ENCODE measurements around the gene CENPP. TPM values are rescaled to one million over a fixed set of nuclear protein-coding genes. Genes with fewer than 3 reads are reported as not detected.
A peak's percentile ranks its signal among the peaks of the same experiment; 100 is the strongest.

CENPP gene
- total RNA-seq, 1 experiment from 2014 or later: 8.3 TPM

DNA sequence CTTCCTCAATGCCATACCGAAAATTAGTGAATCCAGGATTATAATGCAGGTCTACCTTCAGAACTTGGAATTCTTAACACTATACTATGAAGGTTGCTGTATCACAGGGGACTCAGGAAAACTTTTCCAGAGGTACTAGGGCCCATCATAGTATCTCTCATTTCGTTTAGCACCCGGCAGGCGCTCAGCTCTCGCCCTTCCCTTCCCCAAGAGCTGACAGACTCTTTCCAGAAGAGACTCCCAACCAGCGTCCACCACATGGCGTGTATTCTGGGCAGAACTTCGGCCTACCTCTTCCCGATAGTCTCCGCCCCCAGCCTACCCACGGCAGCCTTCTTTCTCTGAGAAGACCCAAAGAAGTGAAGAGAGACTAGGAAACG lies 874 bp upstream of the CENPP start:
- peak overlapping the region; percentile 79 for H3K4me3 ChIP-seq (ENCODE audit: low read length)
- intact Hi-C loops (cut with micrococcal nuclease): loop anchor here (5.0 kb wide), 1 partner anchor 112 kb away; no protein-coding TSS in a partner anchor
- no peaks in the 10 kb centered on the region for H3K27me3 ChIP-seq (ENCODE audit: low read length)
- peak overlapping the region; percentile 91 for H3K4me2 ChIP-seq (ENCODE audit: low read length)
- H3K9me2 ChIP-seq (replicated peaks; ENCODE audit: low read length): no peaks in the 10 kb centered on the region
- TF ChIP-seq, protein P1, sequence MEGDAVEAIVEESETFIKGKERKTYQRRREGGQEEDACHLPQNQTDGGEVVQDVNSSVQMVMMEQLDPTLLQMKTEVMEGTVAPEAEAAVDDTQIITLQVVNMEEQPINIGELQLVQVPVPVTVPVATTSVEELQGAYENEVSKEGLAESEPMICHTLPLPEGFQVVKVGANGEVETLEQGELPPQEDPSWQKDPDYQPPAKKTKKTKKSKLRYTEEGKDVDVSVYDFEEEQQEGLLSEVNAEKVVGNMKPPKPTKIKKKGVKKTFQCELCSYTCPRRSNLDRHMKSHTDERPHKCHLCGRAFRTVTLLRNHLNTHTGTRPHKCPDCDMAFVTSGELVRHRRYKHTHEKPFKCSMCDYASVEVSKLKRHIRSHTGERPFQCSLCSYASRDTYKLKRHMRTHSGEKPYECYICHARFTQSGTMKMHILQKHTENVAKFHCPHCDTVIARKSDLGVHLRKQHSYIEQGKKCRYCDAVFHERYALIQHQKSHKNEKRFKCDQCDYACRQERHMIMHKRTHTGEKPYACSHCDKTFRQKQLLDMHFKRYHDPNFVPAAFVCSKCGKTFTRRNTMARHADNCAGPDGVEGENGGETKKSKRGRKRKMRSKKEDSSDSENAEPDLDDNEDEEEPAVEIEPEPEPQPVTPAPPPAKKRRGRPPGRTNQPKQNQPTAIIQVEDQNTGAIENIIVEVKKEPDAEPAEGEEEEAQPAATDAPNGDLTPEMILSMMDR (conservative IDR thresholded peaks at IDR 0.05; ENCODE audit: low read depth, low read length): no peak
- no peak for TF ChIP-seq EZH2phosphoT487 (IDR thresholded peaks at IDR 0.05; ENCODE audit: borderline replicate concordance, low read length)
- TF ChIP-seq EZH2 (IDR thresholded peaks at IDR 0.05; ENCODE audit: low read length, unreplicated experiment): no peak
- H4K20me1 ChIP-seq (ENCODE audit: low read length): no peaks in the 10 kb centered on the region
- peak overlapping the region; percentile 97 for H3K9ac ChIP-seq (ENCODE audit: low read length)
- peaks cover 3% of the 10 kb centered on the region; the same call in 1 of the 2 replicates for H3K36me3 ChIP-seq (ENCODE audit: low read depth, low read length)
- TSS peak; percentile 77 for BruUV-seq (replicated peaks)
- peaks cover 49% of the 10 kb centered on the region for H3K79me2 ChIP-seq (ENCODE audit: low read length)
- H3K9me3 ChIP-seq (ENCODE audit: low read length): no peaks in the 10 kb centered on the region
- H3K27ac ChIP-seq (ENCODE audit: low read length): peak overlapping the region; percentile 91
- peaks cover 10% of the 10 kb centered on the region; the same call in 1 of the 2 replicates for H3K4me1 ChIP-seq (ENCODE audit: insufficient read depth, low read length)
- H3F3A ChIP-seq (ENCODE audit: low read length, unreplicated experiment): no peaks in the 10 kb centered on the region
- peak overlapping the region; percentile 84 for H2AFZ ChIP-seq (ENCODE audit: low read length)
- ChIA-PET CTCF (no interaction called here), POLR2A (ENCODE audit: unreplicated experiment) (interaction anchor here (1.5 kb wide), 1 partner anchor 345 kb away, joined by 3 read pairs; the partner anchor contains the start of gene IPPK)
- DNase-seq: no peak
- peak; percentile 32 for ATAC-seq

DNA sequence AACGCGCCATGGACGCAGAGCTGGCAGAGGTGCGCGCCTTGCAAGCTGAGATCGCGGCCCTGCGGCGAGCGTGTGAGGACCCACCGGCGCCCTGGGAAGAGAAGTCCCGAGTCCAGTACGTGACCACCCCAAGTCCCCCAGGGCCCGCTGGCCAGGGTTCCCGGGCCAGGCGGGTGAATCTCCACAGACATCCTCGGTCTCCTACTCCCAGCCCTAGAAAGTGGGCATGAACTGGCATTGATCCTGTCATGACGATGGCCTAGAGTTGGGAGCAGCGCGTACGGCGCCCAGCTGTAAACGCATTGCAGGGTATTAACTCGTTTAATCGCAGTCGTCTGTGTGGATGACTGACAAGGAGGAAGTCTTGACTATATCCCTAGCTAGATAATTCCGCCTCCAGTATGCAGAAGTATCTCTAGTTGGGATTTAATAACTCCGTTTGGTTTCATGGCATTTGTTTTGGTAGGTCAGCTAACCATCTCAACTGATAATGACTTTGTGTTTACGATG lies 293 bp downstream of the CENPP start:
- ATAC-seq (peak; percentile 16), DNase-seq (peak; percentile 22)
- Histone ChIP-seq H3K27me3 (ENCODE audit: low read length) (no peaks in the 10 kb centered on the region), H3K36me3 (ENCODE audit: low read depth, low read length) (no peaks in the 10 kb centered on the region; the same call in 1 of the 2 replicates), H3K4me1 (ENCODE audit: insufficient read depth, low read length) (peaks cover 10% of the 10 kb centered on the region; the same call in 1 of the 2 replicates), H3K9me2 (replicated peaks; ENCODE audit: low read length) (no peaks in the 10 kb centered on the region), H4K20me1 (ENCODE audit: low read length) (no peaks in the 10 kb centered on the region), H3K4me3 (ENCODE audit: low read length) (peak overlapping the region; percentile 79), H3F3A (ENCODE audit: low read length, unreplicated experiment) (no peaks in the 10 kb centered on the region), H3K79me2 (ENCODE audit: low read length) (peaks cover 49% of the 10 kb centered on the region), H2AFZ (ENCODE audit: low read length) (peak overlapping the region; percentile 84), H3K4me2 (ENCODE audit: low read length) (peak overlapping the region; percentile 91), H3K9ac (ENCODE audit: low read length) (peak overlapping the region; percentile 97), H3K27ac (ENCODE audit: low read length) (peak overlapping the region; percentile 91), H3K9me3 (ENCODE audit: low read length) (no peaks in the 10 kb centered on the region)
- no peak for TF ChIP-seq EZH2phosphoT487 (IDR thresholded peaks at IDR 0.05; ENCODE audit: borderline replicate concordance, low read length)
- POLR2A ChIA-PET (ENCODE audit: unreplicated experiment): interaction anchor here (1.5 kb wide), 1 partner anchor 344 kb away, joined by 3 read pairs; the partner anchor contains the start of gene IPPK
- CTCF ChIA-PET: no interaction called here
- intact Hi-C loops (cut with micrococcal nuclease): loop anchor here (5.0 kb wide), 1 partner anchor 111 kb away; no protein-coding TSS in a partner anchor
- TSS peak; percentile 45 for BruUV-seq (replicated peaks)

DNA sequence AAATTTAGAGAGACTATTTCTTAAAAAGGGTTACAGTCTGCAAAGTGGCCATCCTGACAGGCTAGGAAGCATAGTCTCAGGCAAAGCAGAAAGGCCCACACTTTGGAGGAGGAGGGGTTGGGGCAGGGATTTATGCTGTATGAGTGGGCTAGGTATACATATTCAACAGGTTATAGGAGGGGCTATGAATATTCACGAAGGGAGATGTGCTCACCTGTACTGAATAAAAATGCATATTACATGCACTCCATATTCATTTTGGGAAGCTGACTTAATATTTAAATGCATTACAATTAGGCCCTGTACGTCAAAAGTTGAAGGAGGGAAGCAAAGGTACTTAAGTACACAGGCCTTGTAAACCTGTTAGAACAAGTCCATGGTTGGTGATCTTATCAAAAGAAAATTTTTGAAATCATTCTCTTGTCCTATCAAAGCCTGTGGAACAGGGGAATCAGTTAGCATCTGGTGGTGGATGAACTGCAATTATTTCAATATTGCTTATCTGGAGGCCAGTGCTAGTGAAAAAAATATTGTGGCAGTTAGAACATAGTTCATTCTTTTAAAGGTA lies 1.6 kb downstream of the CENPP start:
- H3K4me2 ChIP-seq (ENCODE audit: low read length): peak overlapping the region; percentile 91
- ChIA-PET POLR2A (ENCODE audit: unreplicated experiment) (no interaction called here), CTCF (interaction anchor here (1.0 to 1.4 kb wide), 3 partner anchors 82 to 120 kb away, joined by 3 to 10 read pairs (median 6); no protein-coding TSS in a partner anchor)
- H2AFZ ChIP-seq (ENCODE audit: low read length): no peak overlapping the region
- H3K27me3 ChIP-seq (ENCODE audit: low read length): no peaks in the 10 kb centered on the region
- no peaks in the 10 kb centered on the region for H3K9me3 ChIP-seq (ENCODE audit: low read length)
- no peaks in the 10 kb centered on the region; the same call in 1 of the 2 replicates for H3K36me3 ChIP-seq (ENCODE audit: low read depth, low read length)
- H3F3A ChIP-seq (ENCODE audit: low read length, unreplicated experiment): no peaks in the 10 kb centered on the region
- H3K4me1 ChIP-seq (ENCODE audit: insufficient read depth, low read length): peaks cover 10% of the 10 kb centered on the region; the same call in 1 of the 2 replicates
- H3K27ac ChIP-seq (ENCODE audit: low read length): no peak overlapping the region
- H3K79me2 ChIP-seq (ENCODE audit: low read length): peaks cover 49% of the 10 kb centered on the region
- TF ChIP-seq EZH2 (IDR thresholded peaks at IDR 0.05; ENCODE audit: low read length, unreplicated experiment) (no peak), EZH2phosphoT487 (IDR thresholded peaks at IDR 0.05; ENCODE audit: borderline replicate concordance, low read length) (no peak)
- TF ChIP-seq, protein P1 (conservative IDR thresholded peaks at IDR 0.05; ENCODE audit: low read depth, low read length): no peak
- H3K9me2 ChIP-seq (replicated peaks; ENCODE audit: low read length): no peaks in the 10 kb centered on the region
- no TSS peak for BruUV-seq (replicated peaks)
- DNase-seq (no peak), ATAC-seq (no peak)
- peak overlapping the region; percentile 79; the same call in 1 of the 2 replicates for H3K4me3 ChIP-seq (ENCODE audit: low read length)
- no peaks in the 10 kb centered on the region for H4K20me1 ChIP-seq (ENCODE audit: low read length)
- no peak overlapping the region for H3K9ac ChIP-seq (ENCODE audit: low read length)
- intact Hi-C loops (cut with micrococcal nuclease): loop anchor here (5.0 kb wide), 1 partner anchor 110 kb away; no protein-coding TSS in a partner anchor

Measured in PC-3 (cell line).